Putamen (tissue), 1 donor: ENCODE data around the gene WIPF2.

Experiments used
- DNase-seq: peaks from one replicate; pipeline ENCODE4 v3.0.0-alpha.2; 2016; ENCODE audit warnings: low spot score

WIPF2 gene

GRCh38 chr17:40327244-40327729 is 108.2 kb downstream of the WIPF2 start:
- DNase-seq: no peak

GRCh38 chr17:40327735-40328385 is 108.8 kb downstream of the WIPF2 start:
- DNase-seq: no peak

GRCh38 chr17:40328386-40328766 is 109.3 kb downstream of the WIPF2 start:
- no peak for DNase-seq

GRCh38 chr17:40329839-40330794 is 111.0 kb downstream of the WIPF2 start:
- no peak for DNase-seq

GRCh38 chr17:40330850-40331470 is 111.9 kb downstream of the WIPF2 start:
- DNase-seq: no peak

GRCh38 chr17:40331743-40332641 is 112.9 kb downstream of the WIPF2 start:
- DNase-seq: peak; percentile 81
